Fibroblast of villous mesenchyme (primary cell): ENCODE data around the gene NEIL3. TPM values are rescaled to one million over a fixed set of nuclear protein-coding genes. Genes with fewer than 3 reads are reported as not detected.

Source experiments
- DNase-seq: peaks from one replicate; pipeline ENCODE4 v3.0.0-alpha.2; 2010; ENCODE audit warnings: low read depth
- H3K4me3 ChIP-seq: 2 replicates; pipeline ENCODE4 v1.5.1; 2011; ENCODE audit warnings: low read depth, mild to moderate bottlenecking, low read length
- total RNA-seq: library from RNA; depleted of rRNA; stranded (reverse); fragments of >200 nt; gene quantifications from 2 replicates; pipeline ENCODE4 v1.2.3, GENCODE V29; 2012
- TF ChIP-seq, protein P1 (sequence below): IDR thresholded peaks from 2 replicates; pipeline ENCODE4 v1.5.1; 2012; ENCODE audit warnings: low read depth, mild to moderate bottlenecking, low read length; ENCODE audit not compliant: insufficient read depth

The NEIL3 gene
- total RNA-seq, 1 donor: 28.1 TPM

DNA sequence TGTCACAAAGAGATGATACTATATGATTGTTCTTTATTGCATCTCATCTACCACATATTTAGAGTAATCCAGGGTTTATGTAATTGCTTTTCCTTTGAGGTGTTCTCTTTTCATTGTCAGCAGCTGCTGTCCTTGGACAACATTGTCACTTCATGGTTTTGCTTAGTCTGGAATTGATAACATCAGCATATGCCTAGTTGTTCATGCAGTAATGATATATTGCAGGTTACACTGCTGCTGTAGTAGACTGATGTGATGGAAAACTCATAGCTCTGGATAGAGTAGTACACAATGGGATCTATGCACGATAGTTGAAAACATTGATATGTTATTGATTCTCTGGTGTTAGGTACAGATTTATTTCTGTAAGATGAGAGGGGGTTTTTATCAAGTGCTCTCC lies 13.7 kb downstream of the NEIL3 start:
- no peak for DNase-seq
- no peak overlapping the region for H3K4me3 ChIP-seq
- TF ChIP-seq, protein P1, sequence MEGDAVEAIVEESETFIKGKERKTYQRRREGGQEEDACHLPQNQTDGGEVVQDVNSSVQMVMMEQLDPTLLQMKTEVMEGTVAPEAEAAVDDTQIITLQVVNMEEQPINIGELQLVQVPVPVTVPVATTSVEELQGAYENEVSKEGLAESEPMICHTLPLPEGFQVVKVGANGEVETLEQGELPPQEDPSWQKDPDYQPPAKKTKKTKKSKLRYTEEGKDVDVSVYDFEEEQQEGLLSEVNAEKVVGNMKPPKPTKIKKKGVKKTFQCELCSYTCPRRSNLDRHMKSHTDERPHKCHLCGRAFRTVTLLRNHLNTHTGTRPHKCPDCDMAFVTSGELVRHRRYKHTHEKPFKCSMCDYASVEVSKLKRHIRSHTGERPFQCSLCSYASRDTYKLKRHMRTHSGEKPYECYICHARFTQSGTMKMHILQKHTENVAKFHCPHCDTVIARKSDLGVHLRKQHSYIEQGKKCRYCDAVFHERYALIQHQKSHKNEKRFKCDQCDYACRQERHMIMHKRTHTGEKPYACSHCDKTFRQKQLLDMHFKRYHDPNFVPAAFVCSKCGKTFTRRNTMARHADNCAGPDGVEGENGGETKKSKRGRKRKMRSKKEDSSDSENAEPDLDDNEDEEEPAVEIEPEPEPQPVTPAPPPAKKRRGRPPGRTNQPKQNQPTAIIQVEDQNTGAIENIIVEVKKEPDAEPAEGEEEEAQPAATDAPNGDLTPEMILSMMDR: no peak

DNA sequence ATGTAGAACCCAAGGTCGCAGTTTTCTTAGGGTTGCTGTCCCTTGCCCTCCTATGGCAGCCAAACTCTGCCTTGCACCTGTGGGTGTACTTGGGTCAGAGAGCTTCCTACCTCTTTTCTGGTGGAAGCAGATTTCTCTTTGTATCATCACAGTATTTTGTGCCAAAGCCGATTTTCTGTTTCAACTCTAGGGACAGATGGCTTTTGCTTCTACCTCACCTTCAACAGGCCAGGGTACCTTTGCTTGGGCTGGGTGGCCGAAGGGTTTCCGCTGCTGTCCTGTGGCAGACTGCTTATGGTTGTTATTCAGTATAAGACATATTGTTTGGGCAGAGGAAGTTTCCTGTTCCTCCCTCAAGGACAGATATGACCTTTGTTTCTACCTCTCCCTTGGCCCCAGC lies 22.4 kb downstream of the NEIL3 start:
- DNase-seq: no peak
- no peak overlapping the region for H3K4me3 ChIP-seq
- TF ChIP-seq, protein P1: no peak

DNA sequence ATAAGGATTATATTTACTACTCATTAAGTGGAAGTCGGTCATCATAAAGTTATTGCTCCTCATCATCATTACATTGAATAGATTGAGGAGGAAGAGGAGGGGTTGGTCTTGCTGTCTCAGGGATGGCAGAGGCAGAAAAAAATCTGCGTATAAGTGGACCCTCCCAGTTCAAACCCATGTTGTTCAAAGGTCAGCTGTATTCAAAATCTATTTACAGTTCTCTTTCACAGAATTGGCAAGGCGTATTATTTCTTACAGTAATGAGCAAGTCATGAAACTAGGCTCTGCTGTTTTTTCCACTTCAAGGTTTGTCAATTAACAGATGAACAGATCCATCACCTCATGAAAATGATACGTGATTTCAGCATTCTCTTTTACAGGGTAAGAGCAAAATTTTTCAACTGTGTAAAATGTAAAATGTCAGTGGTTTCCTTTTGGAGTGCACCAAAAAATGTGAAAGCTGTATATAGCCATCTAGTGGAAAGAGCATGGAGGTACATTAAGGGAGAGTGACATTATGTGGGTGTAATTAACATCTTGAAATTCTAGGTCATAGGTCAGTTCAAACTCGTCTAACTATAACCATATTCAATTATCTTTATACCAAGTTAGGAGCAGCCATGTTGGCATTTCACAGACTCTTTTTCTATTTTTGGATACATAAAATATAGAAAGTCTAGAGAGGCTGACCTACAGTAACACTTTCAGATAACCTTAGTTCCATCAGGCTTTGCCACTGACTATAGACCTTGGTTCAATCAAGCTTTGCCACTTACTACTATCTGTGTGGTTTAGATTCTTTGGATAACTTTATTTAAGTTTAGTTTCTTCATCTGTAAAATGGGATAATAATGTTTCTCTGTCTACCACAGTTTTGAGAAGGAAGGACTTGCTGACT lies 30.1 kb downstream of the NEIL3 start:
- peak; percentile 53 for DNase-seq
- H3K4me3 ChIP-seq: no peak overlapping the region
- TF ChIP-seq, protein P1: peak; percentile 77

DNA sequence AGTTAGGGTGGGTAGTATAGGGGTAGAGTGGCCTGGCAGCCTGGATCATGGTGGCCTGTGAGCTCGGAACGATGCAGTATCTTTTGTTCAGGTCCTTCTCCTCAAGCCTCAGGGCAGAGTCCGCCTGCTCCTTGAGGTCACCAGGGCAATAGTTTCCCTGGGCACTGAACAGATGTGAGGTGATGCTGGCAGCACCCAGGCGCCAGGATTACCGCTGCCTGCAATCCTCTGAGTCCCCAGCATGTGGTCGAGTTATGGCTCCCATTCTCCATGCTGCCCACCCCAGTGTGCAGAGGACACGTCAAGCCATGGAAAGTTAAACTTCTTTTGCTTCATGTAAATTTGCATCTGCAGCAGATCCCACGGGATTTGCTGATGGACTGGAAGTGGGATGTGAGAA lies 38.7 kb downstream of the NEIL3 start:
- DNase-seq: no peak
- TF ChIP-seq, protein P1: no peak
- no peak overlapping the region for H3K4me3 ChIP-seq

DNA sequence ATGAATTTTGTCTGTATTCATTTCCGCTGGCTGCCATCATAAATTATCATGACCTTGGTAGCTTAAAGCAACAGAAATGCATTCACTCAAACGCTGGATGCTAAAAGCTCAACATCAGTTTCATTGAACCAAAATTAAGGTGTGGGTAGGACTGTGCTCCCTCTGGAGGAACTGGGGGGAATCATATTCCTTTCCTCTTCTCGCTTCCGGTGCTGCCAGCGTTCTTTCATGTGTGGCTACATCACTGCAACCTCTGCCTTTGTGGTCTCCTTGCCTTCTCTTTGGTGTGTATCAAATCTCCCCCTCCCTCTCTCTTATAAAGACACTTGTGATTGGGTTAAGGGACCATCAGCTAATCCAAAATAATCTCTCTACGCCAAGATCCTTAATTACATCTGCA lies 39.5 kb downstream of the NEIL3 start:
- DNase-seq: no peak
- TF ChIP-seq, protein P1: no peak
- H3K4me3 ChIP-seq: no peak overlapping the region

DNA sequence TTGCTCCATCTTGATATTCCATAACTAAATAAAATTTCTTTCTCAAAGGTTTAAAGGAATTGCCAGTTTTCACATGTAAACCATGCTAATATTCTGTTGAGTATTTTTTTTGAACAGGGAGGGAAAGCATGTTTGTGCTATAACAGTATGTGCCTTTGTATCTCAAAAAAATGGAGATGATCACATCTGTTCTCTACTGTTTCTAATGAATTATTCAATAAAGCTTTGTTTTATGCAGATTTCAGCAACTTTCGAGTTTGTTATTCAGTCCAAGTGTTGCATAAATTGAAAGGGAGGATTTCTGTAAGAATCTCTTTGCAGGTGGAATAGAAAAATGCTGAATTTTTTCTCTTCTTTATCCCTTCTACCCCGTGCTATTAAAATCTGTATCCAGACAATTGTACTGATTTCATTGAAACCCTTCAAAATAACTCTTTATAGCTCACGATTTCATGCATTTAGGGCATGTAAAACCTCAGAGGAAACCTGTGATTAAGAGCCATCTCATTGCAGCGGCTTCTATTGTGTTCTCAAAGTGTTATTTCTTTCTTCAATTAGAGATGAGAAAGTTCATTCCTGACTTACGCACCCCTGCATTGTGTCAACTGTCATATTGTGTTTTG lies 42.1 kb downstream of the NEIL3 start:
- TF ChIP-seq, protein P1: no peak
- no peak overlapping the region for H3K4me3 ChIP-seq
- DNase-seq: no peak
